ENCODE measurements around the gene ALG12. TPM values are rescaled to one million over a fixed set of nuclear protein-coding genes. Genes with fewer than 3 reads are reported as not detected.
A peak's percentile ranks its signal among the peaks of the same experiment; 100 is the strongest.

The ALG12 gene
- polyA plus RNA-seq, 3 donors = 7.2 to 9.5 (median 9.0) TPM

DNA sequence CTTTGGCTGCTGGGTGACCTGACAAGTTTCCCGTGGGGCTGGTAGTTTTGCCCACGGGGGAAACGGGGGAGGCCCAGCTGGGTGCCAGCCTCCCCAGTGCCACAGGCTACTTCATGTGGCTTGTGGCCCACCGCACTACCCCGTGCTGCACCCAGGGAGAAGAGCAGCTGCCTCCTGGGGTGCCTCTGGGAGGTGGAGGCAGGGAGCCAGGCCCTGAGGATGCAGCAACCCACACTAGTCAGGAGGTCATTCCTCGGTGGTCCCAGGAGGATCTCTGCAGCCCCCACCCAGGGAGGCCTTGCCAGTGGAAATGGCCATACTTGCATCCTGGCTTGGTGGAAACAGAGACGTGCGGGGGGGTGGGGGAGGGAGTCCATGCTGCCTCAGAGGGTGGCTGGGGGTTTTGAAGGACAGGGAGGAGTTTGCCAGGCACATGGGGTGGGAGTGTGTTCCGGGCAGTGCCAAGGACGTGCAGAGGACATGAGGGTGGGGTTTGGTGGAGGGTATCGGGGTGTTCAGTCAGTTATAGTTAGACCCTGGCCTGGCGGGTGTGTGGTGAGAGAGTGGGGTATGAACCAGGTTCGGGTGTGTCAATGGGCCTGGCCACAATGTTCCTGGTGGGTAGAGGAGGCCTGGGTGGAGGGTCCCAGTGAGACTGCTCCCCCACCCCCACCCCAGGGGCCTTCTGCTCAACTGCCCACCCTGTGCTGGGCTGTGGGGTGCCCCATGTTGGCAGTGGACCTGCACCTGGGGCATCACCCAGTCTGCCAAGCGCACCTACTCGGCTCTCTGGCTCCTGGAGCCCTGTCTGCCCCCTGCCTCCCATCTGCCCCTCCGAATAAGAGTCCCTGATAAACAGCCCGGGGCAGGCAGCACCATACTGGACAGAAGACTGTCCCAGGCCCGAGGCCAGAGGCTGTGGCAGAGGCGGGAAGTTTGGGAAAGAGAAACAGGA, 46.2 kb upstream of the ALG12 start:
- Mint-ChIP-seq H3K36me3 (peaks cover 21 to 32% of the 10 kb centered on the region in 2 donors), H3K27me3 (ENCODE audit: low read depth in 3 of 3) (peaks cover 0 to 5% (median 0%) of the 10 kb centered on the region in 3 donors), H3K27ac (peak overlapping the region; percentile 50 to 94 (median 89)), H3K9me3 (no peaks in the 10 kb centered on the region), H3K4me3 (peak overlapping the region in 1 of 2 donors; percentile 95), H3K4me1 (peaks cover 55% of the 10 kb centered on the region)
- peaks cover 26 to 27% of the 10 kb centered on the region in 2 donors for H3K36me3 ChIP-seq (replicated peaks in 1 of 2; ENCODE audit: control insufficient read depth in 1 of 2, insufficient read depth in 2 of 2, low read length in 2 of 2)
- no peak for DNase-seq
- intact Hi-C loops (cut with micrococcal nuclease) = loop anchor here in 1 of 2 donors (10.0 kb wide), 1 partner anchor 340 kb away; the partner anchor contains the start of gene PLXNB2
- H3K27ac ChIP-seq (ENCODE audit: low read depth in 1 of 2, low read length in 2 of 2) = peak overlapping the region; percentile 92 to 99
- H3K4me3 ChIP-seq (replicated peaks in 1 of 3; ENCODE audit: low read depth in 2 of 3, low read length in 3 of 3) = peak overlapping the region in 1 of 3 experiments; percentile 94
- TF ChIP-seq, protein P1, sequence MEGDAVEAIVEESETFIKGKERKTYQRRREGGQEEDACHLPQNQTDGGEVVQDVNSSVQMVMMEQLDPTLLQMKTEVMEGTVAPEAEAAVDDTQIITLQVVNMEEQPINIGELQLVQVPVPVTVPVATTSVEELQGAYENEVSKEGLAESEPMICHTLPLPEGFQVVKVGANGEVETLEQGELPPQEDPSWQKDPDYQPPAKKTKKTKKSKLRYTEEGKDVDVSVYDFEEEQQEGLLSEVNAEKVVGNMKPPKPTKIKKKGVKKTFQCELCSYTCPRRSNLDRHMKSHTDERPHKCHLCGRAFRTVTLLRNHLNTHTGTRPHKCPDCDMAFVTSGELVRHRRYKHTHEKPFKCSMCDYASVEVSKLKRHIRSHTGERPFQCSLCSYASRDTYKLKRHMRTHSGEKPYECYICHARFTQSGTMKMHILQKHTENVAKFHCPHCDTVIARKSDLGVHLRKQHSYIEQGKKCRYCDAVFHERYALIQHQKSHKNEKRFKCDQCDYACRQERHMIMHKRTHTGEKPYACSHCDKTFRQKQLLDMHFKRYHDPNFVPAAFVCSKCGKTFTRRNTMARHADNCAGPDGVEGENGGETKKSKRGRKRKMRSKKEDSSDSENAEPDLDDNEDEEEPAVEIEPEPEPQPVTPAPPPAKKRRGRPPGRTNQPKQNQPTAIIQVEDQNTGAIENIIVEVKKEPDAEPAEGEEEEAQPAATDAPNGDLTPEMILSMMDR (IDR thresholded peaks at IDR 0.05) = no peak
- peak overlapping the region; percentile 88 for H3K4me2 ChIP-seq (replicated peaks; ENCODE audit: extremely low read depth, low read length, poor library complexity, severe bottlenecking)
- no peak overlapping the region for H2AFZ ChIP-seq (ENCODE audit: insufficient read depth, low read depth, low read length, poor library complexity, severe bottlenecking)
- H3K9me3 ChIP-seq (replicated peaks in 1 of 2; ENCODE audit: control insufficient read depth in 1 of 2, insufficient read depth in 1 of 2, low read length in 2 of 2) = no peaks in the 10 kb centered on the region
- peaks cover 65 to 75% of the 10 kb centered on the region in 2 donors for H3K4me1 ChIP-seq (ENCODE audit: control insufficient read depth in 1 of 2, insufficient read depth in 2 of 2, low read length in 2 of 2)
- peak overlapping the region; percentile 67 for H3K9ac ChIP-seq (ENCODE audit: insufficient read depth, low read length, poor library complexity, severe bottlenecking)
- peaks cover 46% of the 10 kb centered on the region for H3K79me2 ChIP-seq (ENCODE audit: insufficient read depth, low read length)
- no peaks in the 10 kb centered on the region for H3K27me3 ChIP-seq (ENCODE audit: control insufficient read depth in 2 of 2, insufficient read depth in 2 of 2, low read length in 2 of 2)
- H4K20me1 ChIP-seq (ENCODE audit: insufficient read depth, low read length) = peaks cover 67% of the 10 kb centered on the region
- WGBS (ENCODE audit: insufficient coverage) = 80% methylated on average over 11 of the region's 19 CpGs

DNA sequence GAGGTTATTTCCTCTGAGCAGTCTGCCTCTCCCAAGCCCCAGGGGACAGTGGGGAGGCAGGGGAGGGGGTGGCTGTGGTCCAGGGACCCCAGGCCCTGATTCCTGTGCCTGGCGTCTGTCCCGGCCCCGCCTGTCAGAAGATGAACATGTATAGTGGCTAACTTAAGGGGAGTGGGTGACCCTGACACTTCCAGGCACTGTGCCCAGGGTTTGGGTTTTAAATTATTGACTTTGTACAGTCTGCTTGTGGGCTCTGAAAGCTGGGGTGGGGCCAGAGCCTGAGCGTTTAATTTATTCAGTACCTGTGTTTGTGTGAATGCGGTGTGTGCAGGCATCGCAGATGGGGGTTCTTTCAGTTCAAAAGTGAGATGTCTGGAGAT, 45.4 kb upstream of the ALG12 start:
- H3K27me3 Mint-ChIP-seq (ENCODE audit: low read depth in 3 of 3) = peaks cover 0 to 4% (median 0%) of the 10 kb centered on the region in 3 donors
- H2AFZ ChIP-seq (ENCODE audit: insufficient read depth, low read depth, low read length, poor library complexity, severe bottlenecking) = no peak overlapping the region
- no peaks in the 10 kb centered on the region for H3K9me3 ChIP-seq (replicated peaks in 1 of 2; ENCODE audit: control insufficient read depth in 1 of 2, insufficient read depth in 1 of 2, low read length in 2 of 2)
- peaks cover 68 to 76% of the 10 kb centered on the region in 2 donors for H3K4me1 ChIP-seq (ENCODE audit: control insufficient read depth in 1 of 2, insufficient read depth in 2 of 2, low read length in 2 of 2)
- H3K79me2 ChIP-seq (ENCODE audit: insufficient read depth, low read length) = peaks cover 51% of the 10 kb centered on the region
- no peaks in the 10 kb centered on the region for H3K27me3 ChIP-seq (ENCODE audit: control insufficient read depth in 2 of 2, insufficient read depth in 2 of 2, low read length in 2 of 2)
- H3K4me1 Mint-ChIP-seq = peaks cover 62% of the 10 kb centered on the region
- H3K27ac ChIP-seq (ENCODE audit: low read depth in 1 of 2, low read length in 2 of 2) = peak overlapping the region in 1 of 2 donors; percentile 99
- TF ChIP-seq, protein P1 (IDR thresholded peaks at IDR 0.05) = no peak
- no peaks in the 10 kb centered on the region for H3K9me3 Mint-ChIP-seq
- peaks cover 67% of the 10 kb centered on the region for H4K20me1 ChIP-seq (ENCODE audit: insufficient read depth, low read length)
- peak overlapping the region; percentile 78 to 95 for H3K4me3 Mint-ChIP-seq
- peaks cover 26 to 27% of the 10 kb centered on the region in 2 donors for H3K36me3 ChIP-seq (replicated peaks in 1 of 2; ENCODE audit: control insufficient read depth in 1 of 2, insufficient read depth in 2 of 2, low read length in 2 of 2)
- WGBS (ENCODE audit: insufficient coverage) = no CpG with 5 or more reads among the region's 6 CpGs
- H3K27ac Mint-ChIP-seq = peak overlapping the region in 6 of 7 donors; percentile 72 to 92 (median 84)
- peaks cover 21 to 35% of the 10 kb centered on the region in 2 donors for H3K36me3 Mint-ChIP-seq
- H3K4me2 ChIP-seq (replicated peaks; ENCODE audit: extremely low read depth, low read length, poor library complexity, severe bottlenecking) = peak overlapping the region; percentile 88
- H3K4me3 ChIP-seq (replicated peaks in 1 of 3; ENCODE audit: low read depth in 2 of 3, low read length in 3 of 3) = peak overlapping the region in 1 of 3 experiments; percentile 94
- DNase-seq = no peak
- peak overlapping the region; percentile 42 for H3K9ac ChIP-seq (ENCODE audit: insufficient read depth, low read length, poor library complexity, severe bottlenecking)
- intact Hi-C loops (cut with micrococcal nuclease) = loop anchor here in 1 of 2 donors (10.0 kb wide), 1 partner anchor 341 kb away; the partner anchor contains the start of gene PLXNB2

Measured in CD14-positive monocyte (primary cell).